Measurements from ENCODE around the gene BAG1.
A peak's percentile ranks its signal among the peaks of the same experiment; 100 is the strongest.

BAG1 gene

DNA sequence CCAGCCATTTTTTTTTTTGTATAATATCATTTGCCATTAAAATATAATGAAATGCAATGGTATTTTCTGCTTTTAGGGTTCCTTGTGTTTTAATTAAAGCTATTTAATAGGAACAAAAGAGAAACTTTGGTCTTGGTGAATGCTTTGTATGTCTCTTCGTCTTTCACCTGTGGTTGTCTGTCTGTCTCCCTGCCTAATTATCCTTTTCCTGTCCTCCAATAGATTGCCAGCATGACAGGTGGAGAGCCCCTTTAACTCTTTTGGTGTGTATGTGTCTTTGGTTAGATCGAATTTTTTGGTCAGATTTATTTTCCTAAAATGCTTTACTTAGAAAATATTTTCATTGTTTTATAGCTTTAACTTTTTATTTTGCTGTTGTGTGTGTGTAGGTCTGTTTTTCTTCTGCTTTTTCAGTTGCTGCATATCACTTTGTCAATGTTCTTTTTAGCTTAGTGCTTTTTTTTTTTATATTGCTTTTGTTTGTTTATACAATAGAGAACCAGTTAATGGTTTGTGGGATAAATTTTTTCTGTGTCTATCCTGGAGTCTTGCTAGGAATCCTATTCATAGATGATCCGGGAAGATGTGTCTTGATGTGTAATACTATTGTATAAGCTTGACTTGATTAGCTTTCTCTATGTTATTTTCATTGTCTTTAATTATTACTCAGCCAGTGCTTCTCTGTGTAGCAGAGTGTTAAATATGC lies 8.9 kb upstream of the BAG1 start:
- DNase-seq (ENCODE audit: low read depth, low spot score) = no peak
- ChIA-PET CTCF (interaction anchor here (1.1 to 3.6 kb wide), 4 partner anchors 8 to 193 kb away, joined by 4 to 37 read pairs (median 6); partner anchors contain the start of genes BAG1 and CHMP5), POLR2A (interaction anchor here (0.6 kb wide), 1 partner anchor 45 kb away, joined by 4 read pairs; no protein-coding TSS in a partner anchor)
- TF ChIP-seq, protein P1, sequence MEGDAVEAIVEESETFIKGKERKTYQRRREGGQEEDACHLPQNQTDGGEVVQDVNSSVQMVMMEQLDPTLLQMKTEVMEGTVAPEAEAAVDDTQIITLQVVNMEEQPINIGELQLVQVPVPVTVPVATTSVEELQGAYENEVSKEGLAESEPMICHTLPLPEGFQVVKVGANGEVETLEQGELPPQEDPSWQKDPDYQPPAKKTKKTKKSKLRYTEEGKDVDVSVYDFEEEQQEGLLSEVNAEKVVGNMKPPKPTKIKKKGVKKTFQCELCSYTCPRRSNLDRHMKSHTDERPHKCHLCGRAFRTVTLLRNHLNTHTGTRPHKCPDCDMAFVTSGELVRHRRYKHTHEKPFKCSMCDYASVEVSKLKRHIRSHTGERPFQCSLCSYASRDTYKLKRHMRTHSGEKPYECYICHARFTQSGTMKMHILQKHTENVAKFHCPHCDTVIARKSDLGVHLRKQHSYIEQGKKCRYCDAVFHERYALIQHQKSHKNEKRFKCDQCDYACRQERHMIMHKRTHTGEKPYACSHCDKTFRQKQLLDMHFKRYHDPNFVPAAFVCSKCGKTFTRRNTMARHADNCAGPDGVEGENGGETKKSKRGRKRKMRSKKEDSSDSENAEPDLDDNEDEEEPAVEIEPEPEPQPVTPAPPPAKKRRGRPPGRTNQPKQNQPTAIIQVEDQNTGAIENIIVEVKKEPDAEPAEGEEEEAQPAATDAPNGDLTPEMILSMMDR (IDR thresholded peaks at IDR 0.05; ENCODE audit: insufficient read depth, low read length, missing control alignments) = no peak
- no peak overlapping the region for H3K4me3 ChIP-seq (ENCODE audit: low read depth, low read length)

- POLR2A ChIA-PET = no interaction called here
- no peak overlapping the region for H3K4me3 ChIP-seq (ENCODE audit: low read depth, low read length)
- TF ChIP-seq, protein P1 (IDR thresholded peaks at IDR 0.05; ENCODE audit: insufficient read depth, low read length, missing control alignments) = no peak
- CTCF ChIA-PET = interaction anchor here (2.3 to 3.6 kb wide), 2 partner anchors 13 to 143 kb away, joined by 8 to 37 read pairs; no protein-coding TSS in a partner anchor
- no peak for DNase-seq (ENCODE audit: low read depth, low spot score)
These were observed 7.6 kb upstream of the BAG1 start for GRCh38 chr9:33272061-33272460.

DNA sequence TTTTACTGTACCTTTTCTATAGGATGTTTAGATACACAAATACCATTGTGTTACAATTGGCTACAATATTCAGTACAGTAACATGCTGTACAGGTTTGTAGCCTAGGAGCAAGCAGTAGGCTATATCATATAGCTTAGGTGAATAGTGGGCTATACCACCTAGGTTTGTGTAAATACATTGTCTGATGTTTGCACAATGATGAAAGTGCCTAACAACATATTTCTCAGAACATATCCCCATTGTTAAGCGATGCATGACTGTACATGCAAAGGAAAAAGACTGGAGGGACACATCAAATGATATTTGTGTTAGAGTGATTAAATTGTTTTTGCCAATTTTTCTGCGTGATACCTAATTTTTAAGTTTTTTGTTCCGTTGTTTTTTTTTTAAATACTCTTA lies 5.6 kb upstream of the BAG1 start:
- CTCF ChIA-PET = no interaction called here
- POLR2A ChIA-PET = no interaction called here
- TF ChIP-seq, protein P1 (IDR thresholded peaks at IDR 0.05; ENCODE audit: insufficient read depth, low read length, missing control alignments) = no peak
- no peak for DNase-seq (ENCODE audit: low read depth, low spot score)
- H3K4me3 ChIP-seq (ENCODE audit: low read depth, low read length) = no peak overlapping the region

GRCh38 chr9:33267151-33267767 lies 2.8 kb upstream of the BAG1 start:
- TF ChIP-seq, protein P1 (IDR thresholded peaks at IDR 0.05; ENCODE audit: insufficient read depth, low read length, missing control alignments) = no peak
- POLR2A ChIA-PET = no interaction called here
- CTCF ChIA-PET = no interaction called here
- no peak overlapping the region for H3K4me3 ChIP-seq (ENCODE audit: low read depth, low read length)
- no peak for DNase-seq (ENCODE audit: low read depth, low spot score)

GRCh38 chr9:33265211-33265865 lies 830 bp upstream of the BAG1 start:
- DNase-seq (ENCODE audit: low read depth, low spot score) = no peak
- H3K4me3 ChIP-seq (ENCODE audit: low read depth, low read length) = peak overlapping the region; percentile 99
- ChIA-PET POLR2A (no interaction called here), CTCF (interaction anchor here (1.2 to 1.9 kb wide), 3 partner anchors 8 to 202 kb away, joined by 3 to 6 read pairs (median 4); no protein-coding TSS in a partner anchor)
- TF ChIP-seq, protein P1 (IDR thresholded peaks at IDR 0.05; ENCODE audit: insufficient read depth, low read length, missing control alignments) = no peak
